GM18858 (cell line): ENCODE results near the gene MPO.

Experiments used
- ATAC-seq: cut with Tn5 transposase; IDR thresholded peaks from one replicate; pipeline ENCODE4 v1.9.1; 2021; ENCODE audit not compliant: unreplicated experiment

The MPO gene

DNA sequence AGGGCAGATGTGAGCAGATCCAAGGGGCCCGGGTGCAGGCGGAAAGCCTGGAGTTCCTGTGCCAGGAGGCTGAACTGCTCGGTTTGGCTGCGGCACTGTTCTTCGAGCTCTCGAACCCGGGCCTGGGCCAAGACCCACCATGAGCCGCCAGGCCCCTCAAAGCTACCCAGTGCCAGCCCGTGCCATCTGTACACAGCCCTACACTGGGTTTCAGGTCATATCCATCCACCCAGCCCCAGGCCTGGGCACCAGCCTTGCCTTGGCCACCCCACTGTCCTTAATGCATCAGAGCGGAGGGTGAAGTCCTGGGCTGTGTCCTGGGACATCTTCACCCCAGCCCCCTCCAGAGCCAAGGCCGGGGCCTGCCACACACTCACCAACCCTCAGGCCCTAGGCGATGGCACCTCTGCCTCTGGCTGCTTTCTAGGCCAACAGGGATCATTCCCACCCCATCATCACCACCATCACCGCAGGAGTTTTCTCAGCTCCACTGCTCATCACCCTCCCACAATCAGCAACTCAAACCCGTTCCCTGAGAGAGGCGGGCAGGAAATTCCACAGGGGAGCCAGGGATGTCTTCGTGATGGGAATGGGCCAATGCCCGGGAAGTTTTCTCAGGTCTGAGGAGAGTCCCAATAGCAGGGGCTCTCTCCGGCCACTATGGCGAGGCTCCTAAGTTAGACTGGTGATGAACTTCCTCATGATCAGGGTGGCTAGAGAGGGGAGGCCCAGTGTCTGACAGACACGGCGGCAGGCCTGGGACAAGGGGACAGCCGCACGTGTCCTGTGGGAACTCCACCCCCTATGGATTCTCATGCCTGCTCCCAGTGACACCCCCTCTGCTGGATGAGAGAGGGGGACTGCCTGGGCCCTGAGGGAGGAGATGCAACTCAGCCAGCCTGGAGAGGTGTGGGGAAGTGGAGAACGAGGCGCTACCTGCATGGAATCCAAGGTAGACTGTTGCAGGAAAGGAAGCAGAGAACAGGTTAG is 38.7 kb upstream of the MPO start:
- ATAC-seq = no peak

DNA sequence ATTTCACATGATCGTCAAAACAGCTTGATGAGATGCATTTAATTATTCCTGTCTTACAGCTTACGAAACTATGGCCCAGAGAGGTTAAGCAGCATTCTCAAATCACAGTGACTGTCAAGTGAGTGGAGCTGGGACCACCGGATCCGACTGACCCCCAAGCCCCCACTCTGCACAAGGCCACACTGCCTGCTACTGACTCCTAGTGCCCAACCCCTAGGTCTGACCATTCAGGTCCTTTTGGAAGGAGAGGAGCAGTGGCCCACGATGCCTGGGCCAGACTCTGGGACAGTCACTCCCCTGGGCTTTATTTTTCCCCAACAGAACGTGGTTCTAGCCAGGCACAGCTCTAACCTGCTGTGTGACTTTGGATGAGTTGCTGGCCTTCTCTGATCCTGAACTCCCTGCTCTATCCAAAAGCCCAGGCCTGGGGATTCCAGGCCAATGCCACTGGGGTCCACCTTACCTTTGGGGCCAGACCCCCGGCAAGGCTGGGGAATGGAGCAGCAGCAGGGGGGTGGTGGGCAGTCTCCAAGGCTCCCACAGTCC is 38.0 kb upstream of the MPO start:
- ATAC-seq = no peak

DNA sequence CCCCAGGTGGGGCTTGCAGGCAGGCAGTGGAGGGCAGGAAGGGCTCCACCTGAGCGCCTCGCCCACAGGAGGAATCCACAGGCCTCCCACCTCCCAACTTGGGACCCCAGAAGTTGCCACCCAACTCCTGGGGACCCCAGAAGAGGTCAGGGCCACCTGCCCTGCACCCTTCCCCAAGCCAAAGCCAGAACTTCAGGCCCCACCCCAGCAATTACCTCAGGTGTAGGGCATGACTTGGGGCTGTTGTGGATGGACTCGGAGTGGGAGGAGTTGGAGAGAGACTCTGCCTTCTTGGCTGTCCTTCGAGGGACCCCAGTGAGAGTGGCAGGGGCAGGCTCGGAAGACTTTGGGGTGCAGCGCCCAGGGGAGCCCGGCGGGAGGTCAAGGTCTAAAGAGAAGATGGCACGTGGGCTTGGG is 37.3 kb upstream of the MPO start:
- no peak for ATAC-seq

DNA sequence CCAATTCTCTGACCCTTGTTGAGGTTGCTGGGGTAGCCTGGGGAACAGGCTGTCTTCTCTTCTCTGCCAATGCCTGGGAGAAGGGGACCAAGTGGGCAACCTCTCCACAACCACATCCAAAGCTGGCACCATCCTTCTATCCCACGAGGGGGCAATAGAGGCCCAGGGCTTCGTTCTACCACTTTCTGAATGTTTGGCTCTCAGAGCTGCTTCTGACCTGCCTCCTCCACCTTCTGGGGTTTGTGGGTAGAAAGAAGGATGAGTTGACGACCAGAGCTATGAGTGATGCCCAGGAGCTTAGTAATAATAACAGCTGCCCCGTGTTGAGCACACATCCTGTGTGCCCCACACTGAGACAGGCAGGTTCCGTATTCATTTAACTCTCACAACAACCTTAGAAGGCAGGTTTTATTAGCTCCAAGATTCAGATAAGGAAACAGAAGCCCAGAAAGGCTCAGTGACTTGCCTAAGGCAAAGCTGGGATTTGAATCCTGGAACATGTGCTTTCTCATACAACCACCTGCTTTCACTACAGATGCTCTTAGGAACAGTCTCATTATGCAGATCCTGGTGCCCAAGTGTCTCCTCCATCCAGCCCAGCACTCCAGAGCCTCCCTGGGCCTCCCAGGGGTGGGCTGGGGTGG is 36.8 kb upstream of the MPO start:
- peak; percentile 59 for ATAC-seq

DNA sequence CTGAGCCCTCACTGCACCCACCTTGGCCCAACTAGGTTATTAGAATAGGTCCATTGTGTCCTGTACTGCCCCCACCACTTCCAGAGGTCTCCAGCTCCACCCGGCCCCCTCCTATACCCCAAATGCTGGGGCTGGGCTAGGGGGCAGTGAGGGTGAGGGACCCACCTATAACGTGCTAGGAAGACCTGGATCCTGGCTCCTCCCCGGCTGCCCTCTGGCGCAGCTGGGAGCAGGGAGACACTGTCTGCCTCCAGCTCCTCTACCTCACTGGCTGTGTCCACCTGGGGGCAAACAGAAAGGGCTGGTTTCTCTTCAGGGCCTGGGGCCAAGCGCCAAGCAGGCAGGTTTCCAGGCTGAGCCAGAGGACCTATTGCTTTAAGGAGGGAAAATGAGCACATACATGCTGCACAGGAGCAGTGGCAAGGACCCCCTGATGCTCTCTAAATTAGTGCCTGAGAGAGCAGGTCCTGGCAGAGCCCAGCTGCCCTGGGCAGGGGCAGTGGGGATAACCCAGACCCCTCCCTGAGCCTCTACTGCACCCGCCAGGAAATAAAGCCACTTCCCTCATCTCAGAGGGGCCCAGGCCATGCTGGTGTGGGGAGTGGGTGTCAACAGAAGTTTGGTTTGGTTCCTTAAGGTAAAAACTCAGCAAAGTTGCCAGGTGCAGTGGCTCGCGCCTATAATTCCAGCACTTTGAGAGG is 35.7 kb upstream of the MPO start:
- ATAC-seq = no peak

DNA sequence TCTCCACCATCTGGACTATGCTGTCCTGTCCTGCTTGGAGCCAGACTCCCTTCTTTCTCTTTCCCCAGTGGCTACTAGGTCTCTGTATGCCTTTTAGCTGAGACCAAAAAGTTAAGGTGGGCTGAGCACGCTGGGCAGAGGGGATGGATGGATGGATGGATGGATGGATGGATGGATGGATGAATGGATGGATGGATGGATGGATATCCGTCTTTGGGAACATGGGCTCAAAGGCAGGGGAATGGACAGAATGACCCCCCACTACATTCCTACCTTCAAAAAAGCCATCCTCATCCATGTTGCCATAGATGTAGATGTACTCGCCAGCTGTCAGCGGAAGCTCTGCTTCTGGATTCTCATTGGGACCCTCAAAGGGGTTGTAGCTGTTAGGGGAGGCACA is 35.0 kb upstream of the MPO start:
- ATAC-seq = no peak

DNA sequence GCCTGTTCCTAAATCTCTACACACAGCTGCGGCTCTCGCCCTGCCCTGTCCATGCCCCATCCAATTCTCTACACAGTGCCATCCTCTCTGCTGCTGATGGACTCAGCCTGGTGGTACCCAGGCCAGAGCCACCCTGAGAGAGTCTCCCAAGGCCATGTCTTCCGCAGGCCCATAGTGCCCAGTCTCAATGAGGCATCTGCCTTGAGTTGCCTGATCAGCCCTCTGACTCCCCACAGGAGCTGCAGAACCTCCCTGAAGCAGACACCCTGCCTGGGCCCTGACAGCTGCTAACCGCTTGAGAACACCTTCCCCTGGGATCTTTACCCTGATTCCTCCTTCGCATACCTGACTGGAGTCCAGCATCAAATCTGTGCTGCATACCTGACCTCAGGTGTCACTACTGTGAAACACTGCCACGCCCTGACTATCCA is 34.6 kb upstream of the MPO start:
- no peak for ATAC-seq

DNA sequence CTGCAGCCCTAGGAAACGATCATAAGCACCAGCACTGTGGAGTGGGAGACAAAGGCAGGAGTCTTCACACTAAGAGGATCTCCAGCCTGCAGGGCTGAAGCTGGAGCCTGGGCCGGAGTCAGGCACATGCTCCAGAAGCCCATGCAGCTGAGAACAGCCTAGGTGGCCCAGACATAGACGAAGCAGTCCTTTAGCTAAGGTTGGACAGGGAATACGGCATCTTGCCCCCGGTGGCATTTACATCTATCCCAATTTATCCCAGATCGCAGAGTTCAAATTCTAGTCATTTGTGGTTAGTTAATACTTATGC is 33.9 kb upstream of the MPO start:
- ATAC-seq = no peak

DNA sequence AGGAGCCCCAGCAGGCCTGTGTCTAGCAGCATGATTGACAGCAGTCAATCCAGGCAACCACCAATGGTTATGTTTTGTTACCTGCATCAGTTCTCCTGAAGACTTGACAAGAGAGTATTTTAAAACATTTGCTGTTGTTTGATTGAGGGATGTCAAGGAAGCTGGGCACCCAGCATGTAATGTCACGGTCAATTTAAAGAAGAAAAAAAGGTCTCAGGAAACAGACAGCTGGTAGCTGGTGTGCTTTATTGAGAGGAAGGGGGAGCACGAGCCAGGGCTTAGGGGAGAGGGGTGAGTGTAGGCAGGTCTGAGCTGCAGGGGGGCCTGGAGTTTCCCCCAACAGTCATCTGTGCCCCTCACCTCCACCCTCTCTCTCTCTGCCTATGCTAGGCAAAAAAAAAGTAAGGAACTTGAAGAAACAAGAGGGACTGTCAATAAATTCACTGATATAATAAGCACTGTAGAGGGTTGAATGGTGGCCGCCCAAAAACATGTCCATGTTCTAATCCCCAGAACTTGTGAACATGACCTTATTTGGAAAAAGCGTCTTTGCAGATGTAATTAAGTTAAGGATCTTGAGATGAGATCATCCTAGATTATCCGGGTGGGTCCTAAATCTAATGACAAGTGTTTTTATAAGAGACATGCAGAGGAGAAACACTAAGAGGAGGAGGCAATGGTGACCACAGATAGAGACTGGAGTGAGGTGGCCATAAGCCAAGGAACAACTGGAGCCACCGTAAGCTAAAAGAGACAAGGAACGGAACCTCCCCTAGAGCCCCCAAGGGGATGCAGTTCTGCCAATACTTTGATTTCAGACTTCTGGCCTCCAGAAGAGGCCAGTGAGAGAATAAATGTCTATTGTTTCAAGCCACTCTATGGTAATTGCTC is 33.3 kb upstream of the MPO start:
- no peak for ATAC-seq

DNA sequence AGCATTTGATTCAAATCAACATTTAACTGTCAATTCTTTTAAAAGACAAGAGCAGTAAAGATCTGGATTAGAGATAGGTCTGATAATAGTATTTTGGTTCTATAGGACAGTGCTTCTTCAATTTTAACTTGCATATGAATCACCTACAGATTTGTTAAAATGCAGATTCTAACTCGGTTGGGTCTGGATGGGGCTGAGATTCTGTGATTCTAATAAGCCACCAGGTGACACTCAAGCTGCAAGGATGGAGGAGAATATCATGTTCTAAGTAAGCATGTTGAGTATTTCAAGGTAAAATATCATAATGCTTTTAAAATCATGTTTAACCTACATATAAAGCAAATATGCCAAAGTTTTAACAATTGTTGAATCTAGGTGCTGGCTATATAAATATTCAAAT is 32.1 kb upstream of the MPO start:
- ATAC-seq = no peak

DNA sequence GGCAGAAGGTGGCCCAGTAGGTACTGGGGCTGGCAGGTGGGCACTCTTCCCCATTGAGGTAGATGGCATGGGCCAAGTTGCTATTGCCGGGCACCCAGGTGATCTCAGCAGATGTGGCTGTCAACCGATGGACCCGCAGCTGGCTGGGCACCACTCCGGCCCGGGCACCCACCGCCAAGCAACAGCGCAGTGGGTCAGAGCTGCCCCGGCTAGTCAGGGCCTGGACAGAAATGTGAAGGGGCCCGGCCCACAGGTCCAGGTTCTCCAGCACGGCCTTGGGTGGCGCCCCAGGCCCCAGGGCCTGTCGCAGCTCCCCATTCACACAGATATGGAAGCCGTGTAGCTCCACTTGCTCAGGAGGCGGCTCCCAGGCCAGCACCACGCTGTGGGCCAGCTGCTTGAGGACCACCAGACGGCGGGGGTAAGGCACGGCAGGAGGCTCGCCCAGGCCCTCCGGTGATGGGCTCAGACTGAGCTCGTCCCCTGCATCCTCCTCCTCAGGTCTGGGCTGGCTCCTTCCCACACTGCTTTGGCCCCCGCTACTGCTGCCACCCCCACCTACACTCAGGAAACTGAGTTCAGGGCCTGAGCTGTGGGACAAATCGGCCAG is 31.4 kb upstream of the MPO start:
- ATAC-seq = no peak

DNA sequence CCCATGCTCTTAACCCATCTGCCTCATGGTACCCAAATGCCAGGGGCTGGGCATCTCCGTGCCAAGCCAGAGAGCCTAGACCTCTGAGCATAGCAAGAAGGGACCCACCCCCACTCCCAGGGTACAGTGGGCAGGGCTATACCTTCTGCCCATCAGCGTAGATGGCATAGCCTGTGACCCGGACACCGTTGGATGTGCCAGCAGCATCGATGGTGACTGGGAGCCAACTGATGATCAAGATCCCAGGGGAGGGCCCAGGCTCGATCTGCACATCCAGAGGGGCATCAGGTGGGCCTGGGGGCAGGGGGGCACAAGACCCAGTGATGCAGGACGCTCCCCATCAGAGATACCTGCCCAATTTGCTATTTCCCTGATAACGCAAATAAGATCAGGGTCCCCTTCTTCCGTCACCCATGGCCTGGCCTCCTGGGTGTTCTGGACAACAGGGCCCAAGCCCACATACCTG is 30.7 kb upstream of the MPO start:
- no peak for ATAC-seq

DNA sequence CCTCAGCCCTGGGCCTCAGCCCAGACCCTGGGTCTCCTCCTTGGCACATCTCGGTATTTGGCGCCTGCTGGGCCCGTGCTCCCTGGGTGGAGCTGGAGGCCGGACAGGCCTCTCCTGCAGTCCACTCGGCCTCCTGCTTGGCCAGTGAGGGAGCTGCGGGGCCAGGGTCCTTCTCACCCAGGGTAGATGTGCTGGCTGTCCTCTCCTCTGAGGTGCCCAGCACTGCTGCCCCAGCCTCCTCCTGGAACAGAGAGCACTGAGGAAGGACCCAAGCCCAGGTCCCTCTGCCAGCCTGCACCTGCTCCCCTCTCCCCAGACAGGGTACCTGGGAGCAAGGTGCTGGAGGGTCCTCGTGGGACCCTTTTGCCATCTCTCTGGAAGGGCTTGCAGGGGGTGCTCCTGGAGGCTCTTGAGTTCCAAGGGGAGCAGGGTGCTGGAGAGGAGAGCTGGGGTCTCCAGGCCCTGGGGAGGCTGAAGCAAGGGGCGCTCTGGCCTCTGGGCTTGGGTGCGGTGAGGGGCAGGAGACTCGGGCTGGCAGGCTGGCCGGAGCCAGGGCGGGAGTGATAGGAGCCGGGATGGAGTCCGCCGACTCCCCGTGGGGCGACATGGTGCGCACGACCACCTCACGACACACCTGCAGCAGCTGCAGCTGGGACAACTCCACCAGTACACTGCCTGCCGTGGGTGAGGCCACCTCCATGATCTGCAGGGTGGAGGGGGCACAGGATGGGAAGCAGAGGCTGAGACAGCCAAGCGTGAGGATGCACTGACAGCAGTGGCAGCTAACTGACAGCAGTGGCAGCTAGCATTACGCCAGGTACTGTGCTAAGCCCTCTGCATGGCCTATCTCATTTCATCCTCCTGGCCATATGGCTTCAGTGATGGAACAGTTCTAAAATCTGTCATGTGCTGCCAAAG is 30.0 kb upstream of the MPO start:
- no peak for ATAC-seq

DNA sequence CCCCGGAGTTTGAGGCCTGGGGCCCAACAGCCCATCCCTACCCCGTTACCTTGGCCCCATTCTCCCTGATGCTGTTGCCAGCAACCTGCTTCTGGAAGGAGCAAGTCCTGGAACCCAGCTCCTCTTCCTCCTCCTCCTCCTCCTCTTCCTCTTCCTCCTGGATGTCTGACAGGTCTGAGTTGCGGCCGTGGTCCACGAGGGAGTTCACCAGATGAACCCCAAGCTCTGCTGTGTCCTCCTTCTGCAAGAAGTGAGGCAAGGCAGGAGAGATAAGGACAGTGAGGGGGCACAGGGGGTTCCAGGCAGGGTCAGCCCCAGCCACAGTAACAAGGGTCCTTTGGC is 29.2 kb upstream of the MPO start:
- ATAC-seq = no peak

DNA sequence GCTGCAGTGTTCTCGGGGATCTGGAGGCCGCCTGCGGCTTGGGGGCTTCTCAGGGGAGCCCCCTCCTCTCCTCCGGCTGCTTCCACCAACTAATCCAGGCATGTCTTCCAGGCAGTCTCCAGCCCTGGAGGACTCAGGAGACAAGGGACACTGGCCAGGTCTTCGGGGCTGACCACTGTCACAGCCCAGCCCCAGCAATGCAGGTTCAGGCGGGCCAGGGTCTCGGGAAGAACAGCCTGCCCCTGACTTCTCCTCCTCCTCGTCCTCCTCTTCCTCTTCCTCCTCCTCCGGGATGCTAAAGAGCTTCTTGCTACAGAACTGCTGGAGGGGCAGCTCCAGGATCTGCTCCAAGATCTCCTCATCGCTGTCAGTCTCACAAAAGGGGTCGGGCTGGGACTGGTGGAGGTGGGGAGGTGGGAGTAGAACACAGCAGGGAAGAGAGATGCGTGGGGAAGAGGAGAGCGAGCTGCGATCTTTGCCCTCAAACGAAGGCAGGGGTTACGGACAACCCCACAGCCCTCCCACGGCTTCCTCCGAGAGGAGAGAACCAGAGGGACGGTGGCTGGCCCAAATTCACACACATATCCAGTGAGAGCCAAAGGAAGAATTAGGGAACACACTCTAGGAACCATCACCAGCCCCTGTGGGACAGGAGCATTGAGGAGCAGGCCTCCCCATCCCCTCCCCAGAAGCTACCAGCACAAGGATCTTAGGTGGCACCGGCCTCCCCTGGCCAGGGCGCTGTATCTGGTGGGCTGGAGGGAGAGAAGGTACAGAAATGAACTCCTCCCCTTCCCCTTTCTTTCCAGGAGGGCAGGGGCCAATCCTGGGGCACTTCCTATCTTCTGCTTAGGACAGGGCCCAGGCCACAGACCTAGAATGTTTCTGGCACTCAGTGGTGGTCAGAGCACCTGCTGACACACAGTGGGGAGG is 28.5 kb upstream of the MPO start:
- no peak for ATAC-seq

DNA sequence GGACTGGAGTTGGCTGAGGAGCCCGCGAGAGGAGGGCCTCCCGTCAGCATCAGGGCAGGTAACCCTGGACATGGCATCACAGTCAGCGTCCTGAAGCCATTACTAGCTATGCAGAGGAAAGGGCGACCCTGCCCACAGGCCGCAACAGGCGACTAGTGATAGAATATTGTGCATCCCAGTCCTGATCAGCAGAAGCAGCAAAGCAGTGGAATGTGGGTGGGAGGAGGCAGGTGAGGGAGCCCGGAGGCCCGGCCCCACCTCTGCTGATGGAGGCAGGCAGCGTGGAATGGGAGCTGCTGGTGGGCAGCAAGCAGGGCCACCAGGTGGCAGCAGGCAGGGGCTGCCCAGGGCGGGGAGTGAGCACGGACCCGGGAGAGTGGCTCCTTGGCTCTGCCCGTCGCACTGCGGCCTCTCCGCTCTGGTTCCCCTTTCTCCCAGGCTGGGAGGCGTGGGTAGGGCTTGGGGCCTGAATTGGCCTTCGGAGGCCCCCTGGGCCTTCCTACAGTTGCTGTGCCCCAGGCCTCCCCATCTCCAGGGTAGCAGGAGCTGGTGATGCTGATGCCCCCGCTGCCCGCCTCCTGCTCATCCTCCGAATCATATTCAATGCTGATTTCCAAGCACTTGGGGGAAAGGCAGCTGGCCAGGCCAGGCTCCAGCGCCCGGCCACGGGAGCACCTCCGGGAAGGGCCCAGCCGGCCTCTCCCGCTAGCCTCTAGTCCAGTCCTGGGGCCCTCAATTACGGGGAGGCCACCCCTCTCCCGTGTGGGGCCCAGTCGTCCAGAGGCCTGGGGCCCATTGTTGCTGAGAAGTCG is 27.6 kb upstream of the MPO start:
- no peak for ATAC-seq

DNA sequence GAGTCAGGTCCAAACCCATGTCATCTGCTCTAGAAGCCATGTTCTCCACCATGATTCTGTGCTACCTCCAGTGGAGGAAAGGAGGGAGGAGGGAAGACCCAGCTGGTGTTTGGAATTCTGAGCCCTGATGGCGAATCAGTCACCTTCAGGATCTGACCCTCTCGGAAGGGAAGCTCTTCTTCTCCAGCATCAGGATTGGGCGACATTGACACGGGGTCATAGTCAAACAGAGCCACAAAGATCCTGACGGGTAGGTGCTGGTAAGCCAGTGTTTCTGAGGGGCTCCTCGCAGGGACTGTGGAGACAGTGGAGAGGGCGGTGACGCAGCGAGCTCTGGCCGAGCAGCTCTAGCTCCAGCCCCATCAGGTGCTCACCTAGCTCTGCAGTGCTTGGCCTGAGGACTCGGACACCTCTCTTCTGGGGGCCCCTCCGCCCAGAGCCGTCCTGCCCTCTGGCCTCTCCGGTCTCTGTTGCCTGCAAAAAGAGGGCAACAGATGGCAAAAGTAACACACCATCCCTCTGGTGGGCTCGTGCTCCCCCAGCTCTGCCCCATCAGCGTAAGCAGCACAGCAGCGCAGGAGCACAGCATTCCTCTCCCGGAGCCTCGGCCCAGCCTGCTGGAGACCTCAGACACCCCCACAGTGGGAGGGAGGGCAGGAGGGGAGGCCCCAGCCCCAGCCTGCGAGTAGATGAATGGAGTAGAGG is 26.9 kb upstream of the MPO start:
- ATAC-seq = no peak
